ENCODE results near the gene MAPK8. TPM values are rescaled to one million over a fixed set of nuclear protein-coding genes. Genes with fewer than 3 reads are reported as not detected.

The MAPK8 gene
- total RNA-seq, 2 donors from 2014 or later = 32.3 to 43.3 TPM

GRCh38 chr10:48447356-48448215, 141.1 kb downstream of the MAPK8 start:
- no peak for DNase-seq
- TF ChIP-seq CTCF (IDR thresholded peaks at IDR 0.05) = no peak
- Histone ChIP-seq H3K36me3 (no peaks in the 10 kb centered on the region), H3K27ac (no peak overlapping the region), H3K9ac (ENCODE audit: low read depth in 2 of 2, low read length in 2 of 2) (no peak overlapping the region), H3K9me3 (no peaks in the 10 kb centered on the region), H3K4me3 (no peak overlapping the region), H3K4me1 (no peaks in the 10 kb centered on the region), H3K27me3 (no peaks in the 10 kb centered on the region)
- intact Hi-C loops (cut with DNase I) = no loop called here

GRCh38 chr10:48448796-48449195, 142.3 kb downstream of the MAPK8 start:
- no peaks in the 10 kb centered on the region for H3K36me3 ChIP-seq
- intact Hi-C loops (cut with DNase I) = no loop called here
- H3K27ac ChIP-seq = no peak overlapping the region
- no peak for DNase-seq
- no peaks in the 10 kb centered on the region for H3K4me1 ChIP-seq
- no peaks in the 10 kb centered on the region for H3K9me3 ChIP-seq
- no peak for TF ChIP-seq CTCF (IDR thresholded peaks at IDR 0.05)
- H3K9ac ChIP-seq (ENCODE audit: low read depth in 2 of 2, low read length in 2 of 2) = no peak overlapping the region
- no peaks in the 10 kb centered on the region for H3K27me3 ChIP-seq
- no peak overlapping the region for H3K4me3 ChIP-seq

DNA sequence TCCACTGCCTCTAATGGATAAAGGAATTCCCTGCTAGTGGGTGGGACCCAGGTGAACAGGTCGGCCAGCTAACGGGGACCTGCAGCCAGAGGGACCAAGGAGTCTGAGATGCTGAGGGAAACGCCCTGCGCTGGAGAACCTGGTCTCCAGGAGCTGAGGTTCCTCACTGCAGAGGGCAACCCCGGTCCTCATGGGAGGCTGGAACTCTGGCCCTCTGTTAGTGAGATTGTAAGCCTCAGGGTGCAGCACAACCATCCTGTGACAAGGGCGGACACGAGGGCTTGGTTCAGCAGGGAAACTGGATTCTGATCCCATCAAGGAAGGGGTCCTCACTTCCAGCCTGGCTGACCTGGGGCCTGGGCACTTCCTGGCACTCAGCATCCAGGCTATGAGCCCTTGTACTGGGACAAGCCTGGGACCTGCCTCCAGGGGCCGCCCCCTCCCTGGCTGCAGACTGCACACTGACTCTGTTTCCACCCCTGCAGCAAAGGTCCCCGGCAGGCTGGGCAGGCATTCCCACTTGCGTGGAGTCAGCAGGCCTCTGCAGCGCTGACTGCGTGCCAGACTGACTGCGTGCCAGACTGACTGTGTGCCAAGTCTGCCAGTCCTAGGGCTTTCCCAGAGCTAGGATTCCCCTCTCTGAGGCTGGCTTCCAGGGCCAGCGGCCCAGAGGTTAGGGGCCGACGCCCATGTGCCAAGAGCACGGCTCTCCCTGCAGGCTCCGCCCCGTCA, 143.2 kb downstream of the MAPK8 start:
- no peak overlapping the region for H3K4me3 ChIP-seq
- H3K27ac ChIP-seq = no peak overlapping the region
- H3K27me3 ChIP-seq = no peaks in the 10 kb centered on the region
- no peak for TF ChIP-seq CTCF (IDR thresholded peaks at IDR 0.05)
- no peaks in the 10 kb centered on the region for H3K36me3 ChIP-seq
- H3K9me3 ChIP-seq = no peaks in the 10 kb centered on the region
- intact Hi-C loops (cut with DNase I) = no loop called here
- no peaks in the 10 kb centered on the region for H3K4me1 ChIP-seq
- no peak overlapping the region for H3K9ac ChIP-seq (ENCODE audit: low read depth in 2 of 2, low read length in 2 of 2)
- no peak for DNase-seq

DNA sequence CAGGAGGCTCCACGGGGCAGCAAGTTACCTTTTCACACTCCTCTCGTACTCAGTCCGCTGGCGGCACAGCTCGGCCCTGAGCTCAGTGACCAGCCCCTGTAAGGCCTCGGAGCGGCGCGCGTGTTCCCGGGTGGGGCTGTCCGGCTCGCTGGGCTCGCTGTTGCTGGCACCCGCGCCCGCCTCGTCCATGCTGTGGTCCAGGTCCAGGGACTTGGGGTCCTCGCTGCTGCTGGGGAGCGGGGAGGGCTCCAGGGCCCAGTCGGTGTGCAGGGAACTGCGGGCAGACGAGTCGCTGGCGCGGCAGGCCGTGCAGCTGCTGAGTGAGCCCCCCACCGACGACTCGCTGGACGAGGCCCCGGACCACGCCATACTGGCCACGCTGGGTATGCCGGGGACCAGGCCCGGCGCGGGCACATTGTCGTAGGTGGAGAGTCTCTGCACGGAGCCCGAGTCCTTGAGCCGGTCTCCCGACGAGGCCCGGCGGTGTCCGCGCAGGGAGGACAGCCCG, 143.8 kb downstream of the MAPK8 start:
- no peaks in the 10 kb centered on the region for H3K4me1 ChIP-seq
- no peaks in the 10 kb centered on the region for H3K27me3 ChIP-seq
- no peaks in the 10 kb centered on the region for H3K9me3 ChIP-seq
- H3K27ac ChIP-seq = no peak overlapping the region
- H3K4me3 ChIP-seq = no peak overlapping the region
- TF ChIP-seq CTCF (IDR thresholded peaks at IDR 0.05) = no peak
- no peak overlapping the region for H3K9ac ChIP-seq (ENCODE audit: low read depth in 2 of 2, low read length in 2 of 2)
- no peaks in the 10 kb centered on the region for H3K36me3 ChIP-seq
- no peak for DNase-seq
- intact Hi-C loops (cut with DNase I) = no loop called here

DNA sequence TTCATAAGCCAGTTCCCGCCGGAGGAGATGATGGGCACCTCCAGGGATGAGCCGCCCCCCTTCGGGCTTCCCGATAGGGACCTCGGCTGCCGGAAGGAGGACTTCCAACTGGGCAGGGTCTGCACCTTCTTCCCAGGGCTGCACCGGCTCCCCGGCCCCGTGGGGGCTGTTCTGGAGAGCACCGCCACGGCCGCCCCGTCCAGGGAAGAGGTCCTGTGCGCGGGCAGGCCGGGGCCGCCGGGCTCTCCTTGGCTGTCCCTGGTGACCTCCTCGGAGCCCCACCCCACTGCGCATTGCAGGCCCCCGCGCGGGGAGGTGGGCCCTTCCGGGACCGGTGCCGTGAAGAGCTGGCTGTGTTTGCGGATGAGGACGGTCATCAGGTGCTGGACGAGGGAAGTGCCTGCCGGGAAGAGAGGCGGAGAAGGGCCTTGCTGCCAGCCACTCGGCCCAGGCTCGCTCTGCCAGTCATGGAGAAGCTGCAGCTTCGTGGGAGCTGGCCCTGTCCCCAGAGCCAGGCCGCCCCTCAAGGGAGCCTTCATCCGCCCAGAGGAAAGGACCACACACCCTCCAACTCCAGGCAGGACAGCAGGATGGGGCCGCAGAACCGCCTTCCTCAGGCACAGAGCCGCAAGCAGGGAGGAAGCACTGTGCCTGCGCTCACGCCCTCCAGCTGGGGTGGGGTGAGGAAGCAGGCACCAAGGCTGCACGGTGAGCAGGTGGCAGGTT, 144.4 kb downstream of the MAPK8 start:
- no peaks in the 10 kb centered on the region for H3K27me3 ChIP-seq
- H3K9ac ChIP-seq (ENCODE audit: low read depth in 2 of 2, low read length in 2 of 2) = no peak overlapping the region
- TF ChIP-seq CTCF (IDR thresholded peaks at IDR 0.05) = no peak
- H3K4me3 ChIP-seq = no peak overlapping the region
- no peaks in the 10 kb centered on the region for H3K4me1 ChIP-seq
- no peaks in the 10 kb centered on the region for H3K9me3 ChIP-seq
- DNase-seq = no peak
- H3K36me3 ChIP-seq = no peaks in the 10 kb centered on the region
- no peak overlapping the region for H3K27ac ChIP-seq
- intact Hi-C loops (cut with DNase I) = no loop called here
